Measurements from ENCODE around the gene COX6B2. TPM values are rescaled to one million over a fixed set of nuclear protein-coding genes. Genes with fewer than 3 reads are reported as not detected.
"Not testable (repeated sequence)": the region's sequence is repeated elsewhere in the genome, so short reads cannot be mapped to it uniquely, and the experiment has no call there.

COX6B2 gene
- total RNA-seq, 1 donor from 2014 or later: not detected

DNA sequence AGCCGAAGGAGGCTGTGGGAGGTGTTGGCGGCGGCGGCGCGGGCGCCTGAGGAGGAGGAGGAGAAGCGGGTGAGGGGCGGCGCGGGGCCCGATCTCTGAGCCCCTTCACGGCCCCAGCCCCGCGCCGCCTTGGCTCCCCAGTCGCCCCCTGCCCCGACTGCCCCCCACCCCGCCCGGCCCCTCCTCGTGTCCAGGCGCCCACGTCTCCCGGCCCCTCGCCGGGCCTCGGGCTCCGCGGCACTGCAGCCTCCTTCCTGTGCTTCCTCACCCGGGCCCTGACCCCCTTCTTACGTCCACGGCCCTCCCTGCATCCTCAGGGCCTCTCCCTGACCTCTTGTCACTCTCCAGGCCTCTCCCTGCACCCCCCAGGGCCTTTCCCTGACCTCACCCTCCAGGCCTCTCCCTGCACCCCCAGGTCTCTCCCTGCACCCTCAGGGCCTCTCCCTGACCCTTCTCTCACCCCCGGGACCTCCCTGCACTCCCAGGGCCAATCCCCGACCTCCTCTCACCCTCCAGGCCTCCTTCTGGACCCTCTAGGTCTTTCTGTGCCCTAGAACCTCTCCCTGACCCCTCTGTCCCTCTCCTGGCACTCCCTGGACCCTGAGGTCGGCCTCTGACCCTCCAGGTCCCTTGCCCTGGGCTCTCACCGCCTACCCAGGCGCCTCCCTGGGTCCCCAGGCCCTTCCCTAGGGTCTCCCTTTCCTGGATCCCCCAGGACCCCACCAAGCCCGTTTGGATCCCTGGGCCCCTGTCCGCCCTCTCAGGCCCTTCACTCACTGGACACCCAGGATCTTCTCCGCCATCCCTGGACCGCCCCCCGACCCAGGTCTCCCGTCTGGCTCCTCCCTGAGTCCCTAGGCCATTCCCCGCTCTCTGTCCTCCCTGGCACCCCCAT is 14.4 kb downstream of the COX6B2 start:
- H3K4me3 ChIP-seq: peak overlapping the region; percentile 75
- H3K9me3 ChIP-seq (replicated peaks): no peaks in the 10 kb centered on the region
- intact Hi-C loops (cut with micrococcal nuclease): no loop called here
- TF ChIP-seq, protein P1, sequence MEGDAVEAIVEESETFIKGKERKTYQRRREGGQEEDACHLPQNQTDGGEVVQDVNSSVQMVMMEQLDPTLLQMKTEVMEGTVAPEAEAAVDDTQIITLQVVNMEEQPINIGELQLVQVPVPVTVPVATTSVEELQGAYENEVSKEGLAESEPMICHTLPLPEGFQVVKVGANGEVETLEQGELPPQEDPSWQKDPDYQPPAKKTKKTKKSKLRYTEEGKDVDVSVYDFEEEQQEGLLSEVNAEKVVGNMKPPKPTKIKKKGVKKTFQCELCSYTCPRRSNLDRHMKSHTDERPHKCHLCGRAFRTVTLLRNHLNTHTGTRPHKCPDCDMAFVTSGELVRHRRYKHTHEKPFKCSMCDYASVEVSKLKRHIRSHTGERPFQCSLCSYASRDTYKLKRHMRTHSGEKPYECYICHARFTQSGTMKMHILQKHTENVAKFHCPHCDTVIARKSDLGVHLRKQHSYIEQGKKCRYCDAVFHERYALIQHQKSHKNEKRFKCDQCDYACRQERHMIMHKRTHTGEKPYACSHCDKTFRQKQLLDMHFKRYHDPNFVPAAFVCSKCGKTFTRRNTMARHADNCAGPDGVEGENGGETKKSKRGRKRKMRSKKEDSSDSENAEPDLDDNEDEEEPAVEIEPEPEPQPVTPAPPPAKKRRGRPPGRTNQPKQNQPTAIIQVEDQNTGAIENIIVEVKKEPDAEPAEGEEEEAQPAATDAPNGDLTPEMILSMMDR (IDR thresholded peaks at IDR 0.05; ENCODE audit: borderline replicate concordance): no peak
- peaks cover 23% of the 10 kb centered on the region for H3K36me3 ChIP-seq
- DNase-seq: no peak
- peaks cover 28% of the 10 kb centered on the region for H3K4me1 ChIP-seq
- H3K27ac ChIP-seq (replicated peaks): peak overlapping the region; percentile 85
- H3K27me3 ChIP-seq (ENCODE audit: low read depth): peaks cover 4% of the 10 kb centered on the region

DNA sequence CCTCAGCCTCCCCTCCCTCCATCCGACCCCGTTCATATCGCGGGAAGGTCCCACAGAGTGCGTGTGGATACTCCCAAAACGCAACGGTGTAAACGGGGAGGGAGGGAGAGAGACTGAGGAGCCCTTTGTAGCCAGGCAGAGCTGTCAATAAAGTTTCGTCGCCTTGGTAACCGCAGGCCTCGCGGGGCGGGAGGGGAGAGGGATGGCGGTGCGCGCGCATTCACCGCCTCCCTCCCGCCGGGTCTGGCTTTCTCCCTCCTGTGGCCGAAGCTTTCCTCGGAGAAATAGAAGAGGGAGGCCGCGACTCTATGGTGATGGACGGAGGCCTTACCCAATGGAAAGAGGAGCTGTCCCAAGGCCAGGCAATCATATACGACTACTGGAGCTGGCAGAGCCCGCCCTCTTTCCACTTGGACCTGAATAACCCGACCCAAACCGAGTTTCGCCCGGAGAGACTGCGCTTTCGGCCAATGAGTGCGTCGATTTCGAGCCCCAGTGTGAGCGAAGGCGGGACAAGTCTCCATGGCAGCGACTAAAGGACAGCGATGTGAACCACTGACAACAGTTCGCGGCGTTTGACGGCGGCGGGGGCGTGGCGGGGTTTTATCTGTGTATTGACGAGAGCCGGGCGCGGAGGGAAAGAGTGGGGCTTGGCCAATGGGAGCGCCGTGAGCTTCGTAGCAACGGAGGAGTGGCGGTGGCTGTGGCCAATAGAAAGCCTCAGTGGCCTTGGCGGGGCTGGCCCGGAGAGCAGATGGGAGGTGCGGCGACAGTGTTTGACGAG is 15.2 kb downstream of the COX6B2 start, which contains the start of gene KMT5C:
Gene KMT5C (plus strand): TSS at position 772 of the 784 bp plus-strand sequence. CDS start 2,061 bp downstream, outside the sequence.
- H3K27ac ChIP-seq (replicated peaks): peak within 1 kb of the TSS; percentile 91
- intact Hi-C loops (cut with micrococcal nuclease): no loop called here
- peak; percentile 100 for DNase-seq
- H3K9me3 ChIP-seq (replicated peaks): no peaks in the 10 kb centered on the region
- TF ChIP-seq, protein P1 (IDR thresholded peaks at IDR 0.05; ENCODE audit: borderline replicate concordance): peak; percentile 68
- H3K36me3 ChIP-seq: peaks cover 23% of the 10 kb centered on the region
- H3K27me3 ChIP-seq (ENCODE audit: low read depth): peaks cover 8% of the 10 kb centered on the region
- peak within 1 kb of the TSS; percentile 75 for H3K4me3 ChIP-seq
- H3K4me1 ChIP-seq: peaks cover 28% of the 10 kb centered on the region

DNA sequence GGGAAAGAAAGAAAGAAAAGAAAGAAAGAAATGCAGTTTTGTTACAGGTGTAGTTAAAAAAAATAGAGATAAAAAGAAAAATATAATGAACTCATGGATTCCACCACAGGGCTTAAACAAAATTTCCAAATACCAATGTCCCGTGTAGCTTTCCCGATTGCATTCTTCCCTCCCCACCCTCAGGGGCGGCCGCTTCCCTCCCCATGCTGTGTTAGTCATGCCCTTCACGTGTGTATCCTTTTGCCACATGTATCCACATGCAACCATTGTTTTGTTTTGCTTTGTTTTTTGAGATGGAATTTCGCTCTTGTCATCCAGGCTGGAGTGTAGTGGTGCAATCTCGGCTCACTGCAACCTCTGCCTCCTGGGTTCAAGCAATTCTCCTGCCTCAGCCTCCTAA is 18.4 kb downstream of the COX6B2 start:
- H3K9me3 ChIP-seq (replicated peaks): no peaks in the 10 kb centered on the region
- no peak overlapping the region for H3K4me3 ChIP-seq
- H3K27me3 ChIP-seq (ENCODE audit: low read depth): peaks cover 24% of the 10 kb centered on the region
- H3K36me3 ChIP-seq: no peaks in the 10 kb centered on the region
- TF ChIP-seq, protein P1 (IDR thresholded peaks at IDR 0.05; ENCODE audit: borderline replicate concordance): no peak
- H3K27ac ChIP-seq (replicated peaks): no peak overlapping the region
- H3K4me1 ChIP-seq: peaks cover 20% of the 10 kb centered on the region
- intact Hi-C loops (cut with micrococcal nuclease): no loop called here
- DNase-seq: no peak

DNA sequence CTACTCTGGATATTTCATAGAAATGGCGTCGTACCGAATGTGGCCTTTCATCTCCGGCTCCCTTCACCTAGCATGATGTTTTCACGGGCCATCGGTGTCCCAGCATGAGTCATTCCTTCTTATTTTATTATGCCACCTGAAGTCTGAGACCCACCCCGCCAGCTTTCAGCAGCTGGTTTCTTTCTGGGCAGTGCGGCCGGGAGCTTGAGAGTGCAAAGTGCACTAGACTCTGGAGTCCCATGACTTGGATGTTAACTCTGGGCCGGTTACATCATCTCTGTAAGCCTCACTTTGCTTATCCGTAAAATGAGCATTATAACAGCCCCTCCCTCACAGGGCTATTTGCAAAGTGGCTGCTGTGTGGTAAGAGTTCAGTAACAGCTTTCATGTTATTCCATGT is 20.6 kb downstream of the COX6B2 start:
- no peak overlapping the region for H3K4me3 ChIP-seq
- TF ChIP-seq, protein P1 (IDR thresholded peaks at IDR 0.05; ENCODE audit: borderline replicate concordance): no peak
- DNase-seq: no peak
- intact Hi-C loops (cut with micrococcal nuclease): no loop called here
- no peaks in the 10 kb centered on the region for H3K36me3 ChIP-seq
- peaks cover 5% of the 10 kb centered on the region for H3K4me1 ChIP-seq
- H3K27ac ChIP-seq (replicated peaks): no peak overlapping the region
- H3K27me3 ChIP-seq (ENCODE audit: low read depth): peaks cover 37% of the 10 kb centered on the region
- H3K9me3 ChIP-seq (replicated peaks): no peaks in the 10 kb centered on the region

DNA sequence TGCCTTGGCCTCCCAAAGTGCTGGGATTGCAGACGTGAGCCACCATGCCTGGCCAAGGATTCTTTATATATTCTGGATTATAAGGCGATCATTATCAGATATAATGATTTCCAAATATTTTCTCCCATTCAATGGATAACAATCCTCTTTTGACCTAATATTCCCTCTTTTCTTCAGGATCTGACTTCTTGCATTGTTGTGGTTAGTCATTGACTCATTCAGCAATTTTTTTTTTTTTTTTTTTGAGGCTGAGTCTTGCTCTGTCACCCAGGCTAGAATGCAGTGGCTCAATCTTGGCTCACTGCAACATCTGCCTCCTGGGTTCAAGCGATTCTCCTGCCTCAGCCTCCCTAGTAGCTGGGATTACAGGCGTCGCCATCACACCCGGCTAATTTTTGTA is 24.7 kb downstream of the COX6B2 start:
- H3K27ac ChIP-seq (replicated peaks); intact Hi-C loops (cut with micrococcal nuclease); H3K4me3 ChIP-seq: not testable (repeated sequence)

DNA sequence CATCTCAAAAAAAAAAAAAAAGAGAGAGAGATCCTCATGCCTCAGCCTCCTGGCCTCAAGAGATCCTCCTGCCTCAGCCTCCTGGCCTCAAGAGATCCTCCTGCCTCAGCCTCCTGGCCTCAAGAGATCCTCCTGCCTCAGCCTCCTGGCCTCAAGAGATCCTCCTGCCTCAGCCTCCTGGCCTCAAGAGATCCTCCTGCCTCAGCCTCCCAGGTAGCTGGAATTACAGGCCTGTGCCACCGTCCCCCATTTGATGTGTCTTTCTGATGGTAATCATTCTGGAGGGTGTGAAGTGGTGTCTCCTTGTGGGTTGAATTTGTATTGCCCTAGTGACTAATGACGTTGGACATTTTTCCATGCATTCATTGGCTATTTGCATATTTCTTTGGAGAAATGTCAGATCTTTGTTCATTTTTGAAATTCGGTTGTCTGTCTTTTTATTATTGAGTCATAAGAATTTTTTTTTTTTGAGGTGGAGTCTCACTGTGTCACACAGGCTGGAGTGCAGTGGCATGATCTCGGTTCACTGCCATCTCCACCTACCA is 25.7 kb downstream of the COX6B2 start:
- H3K27ac ChIP-seq (replicated peaks); H3K4me1 ChIP-seq; H3K9me3 ChIP-seq (replicated peaks); H3K36me3 ChIP-seq; DNase-seq; H3K4me3 ChIP-seq; intact Hi-C loops (cut with micrococcal nuclease): not testable (repeated sequence)
- peaks cover 24% of the 10 kb centered on the region for H3K27me3 ChIP-seq (ENCODE audit: low read depth)

More for the DNA sequence above, 24.7 kb downstream of the COX6B2 start:
- H3K4me1 ChIP-seq; H3K36me3 ChIP-seq; H3K9me3 ChIP-seq (replicated peaks); DNase-seq: not testable (repeated sequence)
- H3K27me3 ChIP-seq (ENCODE audit: low read depth): peaks cover 33% of the 10 kb centered on the region

All from left ventricle myocardium inferior (tissue), 1 donor.